CD4-positive, alpha-beta T cell treated with Interleukin-10 for 1 hour (primary cell): Measurements from ENCODE around the gene ZNF770.
A peak's percentile ranks its signal among the peaks of the same experiment; 100 is the strongest.

Experiments used
- DNase-seq: peaks from one replicate; pipeline ENCODE4 v3.0.0-alpha.2; 2020

The ZNF770 gene, protein sequence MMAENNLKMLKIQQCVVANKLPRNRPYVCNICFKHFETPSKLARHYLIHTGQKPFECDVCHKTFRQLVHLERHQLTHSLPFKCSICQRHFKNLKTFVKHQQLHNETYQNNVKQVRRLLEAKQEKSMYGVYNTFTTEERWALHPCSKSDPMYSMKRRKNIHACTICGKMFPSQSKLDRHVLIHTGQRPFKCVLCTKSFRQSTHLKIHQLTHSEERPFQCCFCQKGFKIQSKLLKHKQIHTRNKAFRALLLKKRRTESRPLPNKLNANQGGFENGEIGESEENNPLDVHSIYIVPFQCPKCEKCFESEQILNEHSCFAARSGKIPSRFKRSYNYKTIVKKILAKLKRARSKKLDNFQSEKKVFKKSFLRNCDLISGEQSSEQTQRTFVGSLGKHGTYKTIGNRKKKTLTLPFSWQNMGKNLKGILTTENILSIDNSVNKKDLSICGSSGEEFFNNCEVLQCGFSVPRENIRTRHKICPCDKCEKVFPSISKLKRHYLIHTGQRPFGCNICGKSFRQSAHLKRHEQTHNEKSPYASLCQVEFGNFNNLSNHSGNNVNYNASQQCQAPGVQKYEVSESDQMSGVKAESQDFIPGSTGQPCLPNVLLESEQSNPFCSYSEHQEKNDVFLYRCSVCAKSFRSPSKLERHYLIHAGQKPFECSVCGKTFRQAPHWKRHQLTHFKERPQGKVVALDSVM

DNA sequence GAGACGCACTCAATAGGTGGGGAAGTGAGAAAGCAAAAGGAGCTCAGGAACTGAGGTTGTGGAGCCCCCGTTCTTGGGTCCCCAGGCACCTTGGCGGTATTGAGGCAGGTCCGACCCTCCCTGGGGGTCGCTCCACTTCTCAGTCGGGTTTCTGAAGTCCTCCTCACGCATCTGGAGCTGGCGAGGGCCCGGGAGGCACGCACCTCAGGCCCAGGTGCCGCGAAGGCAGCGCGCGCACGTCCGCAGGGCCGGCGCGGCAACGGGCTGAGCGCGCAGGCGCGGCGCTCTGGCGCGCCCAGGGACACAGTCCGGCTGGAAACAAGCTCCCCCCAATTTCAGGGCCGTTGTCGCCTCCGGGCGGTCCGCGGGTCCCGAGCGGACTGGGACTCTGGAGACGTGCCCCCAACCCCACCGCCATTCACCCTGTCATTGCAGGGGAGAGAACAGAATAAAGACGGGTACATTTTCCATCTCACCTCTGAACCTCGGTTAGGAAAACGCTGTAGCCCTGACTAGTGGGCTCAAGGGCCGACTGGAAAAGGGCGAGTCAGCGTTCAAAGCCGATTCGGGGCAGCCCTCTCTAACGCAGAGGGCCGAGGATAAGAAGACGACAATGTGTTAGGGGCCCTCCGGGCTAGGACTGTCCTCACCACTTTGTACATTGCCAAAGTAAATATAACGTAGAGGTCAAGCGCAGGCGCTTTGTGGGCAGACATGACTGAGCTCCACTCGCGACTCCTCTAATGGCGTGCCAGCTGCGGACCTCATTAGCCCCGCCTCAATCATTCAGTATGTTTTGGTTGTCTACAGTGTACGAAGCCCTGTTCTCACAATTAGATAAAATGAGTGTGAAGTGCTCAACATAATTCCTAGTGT, at the start of gene ZNF770:
Gene ZNF770, minus strand, starts transcription at position 261 of the 876 bp plus-strand sequence. CDS start 4,853 bp downstream, outside the sequence.
- peak; percentile 89 for DNase-seq

DNA sequence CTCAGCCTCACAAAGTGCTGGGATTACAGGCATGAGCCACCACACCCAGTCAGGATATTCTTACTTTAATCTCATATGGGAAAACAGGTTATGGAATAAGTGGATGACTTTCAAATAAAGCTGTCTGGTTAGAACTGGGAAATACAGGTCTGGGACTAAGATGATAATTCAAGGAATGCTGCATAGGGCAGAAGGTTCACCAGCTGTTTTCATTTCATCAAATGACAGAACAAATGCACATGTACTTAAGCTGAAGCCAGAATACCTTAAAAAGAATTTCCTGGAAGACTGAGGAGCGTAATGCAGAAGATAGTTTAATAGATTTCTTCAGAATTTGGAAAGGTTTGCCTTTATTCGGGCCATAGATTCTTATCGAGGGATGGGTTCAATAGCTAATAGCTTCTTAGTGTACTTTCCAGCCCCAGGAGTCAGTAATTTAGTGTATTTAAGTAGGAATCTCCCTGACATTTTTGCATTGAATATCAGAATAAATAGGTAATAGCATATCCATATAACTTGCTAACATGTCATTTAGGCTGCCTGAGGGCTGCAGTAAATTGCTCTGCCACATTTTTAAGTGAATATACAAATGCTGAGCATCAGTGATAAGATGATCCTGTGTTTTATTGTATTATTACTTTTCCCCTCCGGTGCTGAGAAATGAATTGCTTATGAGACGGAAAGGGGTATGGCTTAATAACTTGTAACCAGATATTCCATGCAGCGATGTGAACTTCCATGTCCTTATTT, 40.3 kb upstream of the ZNF770 start:
- DNase-seq = no peak

DNA sequence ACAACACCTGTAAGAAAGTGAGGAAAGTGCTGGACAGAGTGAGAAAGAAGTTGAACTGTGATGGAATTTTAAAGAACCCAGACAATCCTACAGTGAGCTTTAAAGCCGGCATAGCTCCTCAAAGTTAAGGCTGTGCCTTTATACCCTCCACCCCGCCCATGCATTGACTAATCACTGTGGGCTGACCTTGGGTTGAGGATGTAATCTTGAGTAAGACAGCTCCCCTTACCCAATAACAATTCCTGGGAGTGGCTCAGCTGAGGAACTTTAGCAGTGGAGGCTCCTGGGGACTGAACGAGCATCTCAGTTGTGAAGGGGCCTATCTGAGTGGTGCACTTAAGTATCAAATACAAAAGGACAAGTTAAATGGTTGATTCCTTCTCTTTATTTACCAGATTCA, 35.7 kb upstream of the ZNF770 start:
- DNase-seq = no peak

DNA sequence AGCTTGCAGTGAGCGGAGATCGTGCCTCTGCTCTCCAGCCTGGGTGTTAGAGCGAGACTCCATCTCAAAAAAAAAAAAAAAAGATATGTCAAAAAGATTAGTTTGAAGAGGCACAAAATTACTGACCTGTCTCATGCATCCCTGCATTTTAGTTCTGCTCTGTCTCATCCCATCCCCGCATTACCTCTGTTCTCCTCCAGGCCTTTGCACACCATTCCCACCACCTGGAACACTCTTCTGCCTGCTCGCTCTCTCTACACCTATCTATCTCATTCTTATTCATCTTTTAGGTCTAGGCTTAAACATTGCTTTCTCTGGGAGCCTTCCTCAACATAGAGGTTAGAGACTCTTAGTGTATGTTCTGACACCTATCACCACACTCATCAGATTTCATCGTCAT, 32.9 kb upstream of the ZNF770 start:
- DNase-seq = no peak

DNA sequence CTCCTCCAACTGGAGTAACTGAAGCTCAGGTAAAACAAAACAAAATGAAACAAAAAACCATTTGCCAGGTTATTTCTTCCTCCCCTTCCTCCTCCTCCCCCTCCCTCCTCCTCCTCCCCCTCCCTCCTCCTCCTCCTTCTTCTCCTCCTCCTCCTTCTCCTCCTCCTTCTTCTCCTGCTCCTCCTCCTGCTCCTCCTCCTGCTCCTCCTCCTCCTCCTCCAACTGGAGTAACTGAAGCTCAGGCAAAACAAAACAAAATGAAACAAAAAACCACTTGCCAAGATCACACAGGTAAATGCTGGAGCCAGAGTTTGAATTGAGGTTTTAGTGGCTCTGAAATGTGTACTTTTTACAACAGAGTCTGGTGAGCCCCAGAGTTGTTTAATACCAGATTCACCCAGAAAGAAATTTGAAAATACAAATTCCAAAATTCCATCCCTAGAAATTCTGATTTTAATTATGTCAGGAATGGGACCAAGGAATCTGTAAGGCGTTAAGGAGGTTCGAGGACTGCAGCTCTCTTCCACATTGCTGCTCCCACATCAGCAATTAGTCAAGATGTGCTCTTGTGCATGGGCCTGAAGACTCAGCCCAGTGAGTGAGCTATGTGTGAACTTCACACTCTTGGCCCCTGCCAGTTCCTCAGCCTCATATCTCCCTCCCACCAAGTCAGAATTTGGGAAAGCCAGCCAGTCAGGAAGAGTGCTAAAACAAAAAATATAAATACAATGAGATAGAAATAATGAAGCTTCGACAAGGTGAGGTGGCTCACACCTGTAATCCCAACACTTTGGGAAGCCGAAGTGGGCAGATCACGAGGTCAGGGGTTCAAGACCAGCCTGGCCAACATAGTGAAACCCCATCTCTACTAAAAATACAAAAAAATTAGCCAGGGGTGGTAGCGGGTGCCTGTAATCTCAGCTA, 31.6 kb upstream of the ZNF770 start:
- DNase-seq = no peak

DNA sequence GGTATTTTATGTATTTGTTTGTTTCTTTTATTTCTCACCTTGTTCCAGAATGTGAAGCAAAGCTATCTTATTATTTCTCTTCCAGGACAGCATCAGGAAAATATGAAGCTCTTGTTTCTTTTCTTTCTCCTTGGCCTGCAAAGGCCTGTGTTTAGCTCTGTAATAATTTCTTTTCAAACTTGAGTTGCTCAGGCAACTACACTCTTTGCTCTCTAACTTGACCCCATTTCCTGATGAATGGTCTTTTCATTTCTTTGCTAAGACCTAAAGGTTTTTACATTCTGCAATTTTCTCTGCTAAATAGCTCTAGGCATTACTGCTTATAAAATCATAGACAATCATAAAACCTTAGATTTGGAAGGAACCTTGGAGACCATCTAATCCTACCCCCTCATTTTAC, 26.2 kb upstream of the ZNF770 start:
- DNase-seq = no peak

DNA sequence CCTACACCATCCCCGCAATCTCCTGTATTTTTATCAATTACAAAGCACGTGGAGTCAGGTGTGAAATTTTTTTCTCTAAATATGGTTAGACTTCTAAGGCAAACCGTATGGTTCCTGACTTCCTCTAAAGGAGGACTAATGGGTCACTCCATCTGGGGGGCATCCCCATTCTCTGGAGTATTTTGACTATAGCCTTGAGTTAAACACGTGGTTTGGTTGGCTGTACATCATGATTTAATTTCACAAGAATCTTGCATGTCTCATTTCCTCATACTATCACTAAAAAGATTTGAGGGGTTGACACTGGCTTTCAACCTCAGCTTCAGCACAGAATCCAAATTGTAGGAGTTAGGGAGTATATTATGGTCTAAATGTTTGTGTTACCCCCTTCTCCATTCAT, 25.3 kb upstream of the ZNF770 start:
- DNase-seq = no peak

DNA sequence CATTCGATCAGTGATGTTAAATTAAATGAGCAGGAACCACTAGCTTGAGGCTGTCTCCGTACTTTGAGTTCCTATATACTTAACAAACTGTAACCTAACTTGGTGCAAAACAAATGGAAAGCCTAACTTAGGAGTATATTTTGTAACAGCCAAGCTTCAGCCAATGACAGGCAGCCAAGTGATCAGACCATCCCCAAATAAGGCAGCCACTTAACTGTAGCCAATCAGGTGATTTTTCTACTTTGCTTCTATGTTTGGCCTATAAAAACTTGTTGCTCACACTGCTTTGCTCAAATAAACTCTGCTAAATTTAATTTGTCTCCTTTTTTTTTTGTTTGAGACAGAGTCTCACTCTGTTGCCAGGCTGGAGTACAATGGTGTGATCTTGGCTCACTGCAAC, 19.3 kb upstream of the ZNF770 start:
- DNase-seq = no peak

DNA sequence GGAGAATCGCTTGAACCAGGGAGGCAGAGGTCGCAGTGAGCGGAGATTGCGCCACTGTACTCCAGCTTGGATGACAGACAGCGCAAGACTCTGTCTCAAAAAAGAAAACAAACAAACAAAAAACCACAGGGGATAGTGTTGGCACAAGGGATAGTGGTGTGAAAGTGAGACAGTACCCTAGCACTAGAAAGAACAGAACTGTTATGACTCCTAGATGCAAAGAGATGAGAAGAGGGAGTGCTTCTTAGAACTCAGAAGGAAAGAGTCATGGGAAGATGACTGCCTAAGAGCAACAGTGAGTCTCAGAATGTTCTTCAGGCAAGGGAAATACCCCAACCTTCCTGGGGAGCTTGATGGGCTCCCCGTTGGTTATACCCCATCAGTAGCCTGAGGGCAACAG, 17.8 kb upstream of the ZNF770 start:
- DNase-seq = no peak

DNA sequence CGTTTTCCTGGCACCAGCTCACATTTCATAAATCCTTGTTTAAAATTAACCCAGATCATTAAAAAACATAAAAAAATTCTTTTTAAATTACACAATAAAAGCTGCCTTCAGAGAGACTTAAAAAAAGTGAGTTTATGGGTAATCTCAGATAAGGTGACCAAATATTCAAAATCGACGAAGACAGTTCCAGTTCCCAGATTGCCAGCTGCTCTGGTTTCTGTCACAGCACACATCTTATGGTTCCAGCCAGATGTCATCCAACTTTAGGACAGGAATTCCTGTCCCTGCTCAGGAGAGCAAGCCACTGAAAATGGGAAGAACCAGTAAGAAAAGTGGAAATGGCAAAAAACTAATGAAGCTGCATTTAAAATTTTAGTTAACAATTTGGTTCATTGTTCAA, 15.8 kb upstream of the ZNF770 start:
- DNase-seq = no peak

DNA sequence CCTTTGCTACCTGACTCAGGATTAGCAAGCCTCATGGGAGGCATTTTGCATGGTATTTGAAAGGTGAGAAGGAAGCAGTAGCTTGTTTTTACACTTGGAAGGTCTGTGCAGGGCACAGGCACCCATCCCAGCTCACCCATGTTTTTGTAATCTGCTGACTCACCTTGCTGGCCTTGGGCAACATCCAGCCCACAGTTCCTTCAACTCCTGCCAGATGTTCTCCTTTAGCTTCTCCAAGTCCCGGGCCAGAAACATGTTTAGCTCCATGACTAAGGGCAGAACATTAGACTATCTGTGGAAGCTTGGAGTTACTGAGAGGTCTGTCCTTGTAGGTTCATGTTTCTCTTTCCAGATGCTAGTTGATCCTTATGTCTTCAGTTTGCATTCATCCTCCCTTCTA, 12.4 kb upstream of the ZNF770 start:
- no peak for DNase-seq

DNA sequence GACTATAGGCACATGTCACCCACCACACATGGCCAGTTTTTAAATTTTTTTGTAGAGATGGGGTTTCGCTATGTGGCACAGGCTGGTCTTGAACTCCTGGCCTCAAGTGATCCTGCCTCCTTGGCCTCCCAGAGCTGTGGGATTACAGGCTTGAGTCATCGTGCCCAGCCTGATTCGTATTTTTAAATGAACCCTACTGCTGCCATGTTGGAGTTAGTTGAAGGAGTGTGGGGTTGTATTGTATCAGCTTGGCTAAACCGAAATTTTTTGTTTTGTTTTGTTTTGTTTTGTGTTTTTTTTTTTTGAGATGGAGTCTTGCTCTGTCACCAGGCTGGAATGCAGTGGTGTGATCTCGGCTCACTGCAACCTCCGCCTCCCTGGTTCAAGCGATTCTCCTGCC, 11.8 kb upstream of the ZNF770 start:
- no peak for DNase-seq

DNA sequence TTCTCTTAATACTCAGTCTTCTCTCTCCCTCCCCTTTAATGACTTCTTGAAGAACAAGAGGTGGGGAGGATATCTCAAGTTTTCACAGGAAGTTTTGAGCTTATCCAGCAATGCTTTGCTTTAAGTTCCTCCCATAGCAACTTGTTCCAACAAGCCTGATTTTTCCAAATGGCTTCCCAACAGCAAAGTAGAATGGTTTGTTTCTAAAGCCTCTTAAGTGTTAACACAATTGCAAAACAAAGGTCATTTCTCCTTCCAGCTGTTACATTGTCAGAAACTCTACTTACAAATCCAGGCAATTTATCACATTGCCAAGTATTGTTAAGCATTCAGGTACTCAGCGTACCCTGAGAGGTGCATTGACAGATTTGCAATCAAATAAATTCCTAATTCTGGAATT, 6.8 kb upstream of the ZNF770 start:
- DNase-seq = no peak

DNA sequence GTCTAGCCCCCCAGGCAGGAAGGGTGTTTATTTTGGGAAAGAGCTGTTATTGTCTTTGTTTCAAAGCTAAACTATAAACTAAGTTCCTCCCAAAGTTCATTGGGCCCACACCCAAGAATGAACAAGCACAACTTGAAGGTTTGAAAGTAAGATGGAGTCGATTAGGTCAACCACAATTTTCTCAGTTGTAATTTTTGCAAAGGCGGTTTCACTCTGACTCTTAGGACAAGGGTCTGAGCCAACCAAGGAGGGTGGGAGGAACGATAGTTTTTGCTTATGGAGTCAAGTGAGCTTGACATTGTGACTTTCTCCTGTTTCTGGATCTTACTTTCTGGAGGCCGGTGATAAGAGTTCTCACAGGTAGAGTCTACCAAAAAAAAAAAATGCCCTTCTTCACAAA, 5.8 kb upstream of the ZNF770 start:
- DNase-seq = no peak

DNA sequence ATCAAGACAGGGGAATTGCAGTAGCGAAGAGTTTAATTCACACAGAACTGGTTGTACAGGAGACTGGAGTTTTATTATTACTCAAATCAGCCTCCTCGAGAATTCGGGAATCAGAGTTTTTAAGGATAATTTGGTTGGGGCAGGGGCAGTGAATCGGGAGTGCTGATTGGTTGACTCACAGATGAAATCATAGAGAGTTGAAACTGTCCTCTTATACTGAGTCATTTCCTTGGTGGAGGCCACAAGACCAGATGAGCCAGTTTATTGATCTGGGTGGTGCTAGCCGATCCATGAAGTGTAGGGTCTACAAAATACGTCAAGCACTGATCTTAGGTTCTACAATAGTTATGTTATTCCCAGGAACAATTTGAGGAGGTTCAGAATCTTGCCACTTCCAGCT, 5.3 kb upstream of the ZNF770 start:
- no peak for DNase-seq

DNA sequence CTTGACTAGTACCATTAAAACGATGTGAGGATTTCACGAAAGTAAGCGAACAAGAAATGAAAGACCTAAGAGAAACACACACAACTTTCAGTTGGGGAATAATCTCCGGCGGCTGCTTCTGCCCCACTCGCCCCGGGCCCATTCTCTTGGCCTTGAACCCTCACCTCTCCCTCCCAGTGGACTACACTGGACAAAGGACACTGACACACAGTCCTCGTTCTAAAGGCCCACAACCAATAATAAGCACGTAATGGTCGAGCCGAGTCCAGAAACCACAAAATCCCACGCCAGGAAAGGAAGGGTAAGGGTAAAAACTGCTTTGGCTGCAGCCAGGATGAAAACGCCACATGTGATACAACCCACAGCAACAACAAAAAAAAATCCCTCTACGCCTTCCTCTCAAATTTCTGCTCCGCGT, 469 bp downstream of the ZNF770 start:
- no peak for DNase-seq

DNA sequence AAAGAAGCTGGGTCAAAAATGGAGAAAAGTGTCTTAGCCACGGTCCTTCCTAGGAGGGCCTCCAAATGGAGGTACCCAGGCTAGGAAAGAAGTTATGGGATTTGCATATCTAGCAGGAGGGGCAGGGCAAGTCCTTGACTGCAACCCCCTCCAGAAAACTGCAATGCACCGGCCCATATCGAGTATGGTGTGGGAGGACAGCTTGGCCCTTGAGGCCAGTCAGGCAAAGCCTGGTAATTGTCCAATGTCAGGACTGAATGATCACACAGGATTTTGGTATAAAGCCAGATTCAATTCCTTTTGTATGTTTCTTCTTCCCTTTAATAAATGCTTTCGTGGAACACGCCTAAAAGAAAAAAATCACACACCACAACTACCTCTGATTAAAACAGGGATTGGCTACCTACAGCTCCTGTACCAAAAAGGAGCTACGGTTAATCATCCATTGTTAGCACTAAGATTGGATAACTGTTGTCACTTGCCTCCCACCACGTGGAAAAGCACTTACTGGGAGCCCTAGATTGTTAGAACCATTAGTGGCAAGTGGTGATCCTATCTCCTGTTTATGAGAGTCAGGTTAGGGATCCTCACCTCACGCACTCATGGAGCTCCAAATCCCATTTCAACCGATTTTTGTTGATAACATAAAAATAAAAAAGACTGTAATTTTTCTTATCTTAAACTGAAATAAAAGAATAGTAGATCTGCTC, 1.2 kb downstream of the ZNF770 start:
- DNase-seq = no peak

DNA sequence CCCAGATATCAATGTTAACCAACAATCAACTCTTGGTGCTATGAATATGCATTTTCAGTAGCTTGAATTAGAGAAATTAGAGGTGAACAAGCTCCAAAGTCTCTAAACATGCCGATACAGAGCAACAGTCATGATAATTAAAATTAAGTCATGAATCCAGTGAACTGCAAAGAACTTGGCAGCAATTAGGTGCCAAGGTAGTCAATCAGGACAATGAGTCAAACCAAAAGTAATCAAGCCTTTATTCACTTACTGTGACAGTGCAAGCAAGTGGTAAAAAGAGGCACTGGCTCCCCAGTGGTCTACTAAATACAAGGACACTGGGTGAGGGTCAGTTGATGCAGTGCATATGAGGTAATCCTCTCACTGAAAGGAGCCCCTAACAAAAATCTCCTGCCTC, 1.8 kb downstream of the ZNF770 start:
- no peak for DNase-seq

DNA sequence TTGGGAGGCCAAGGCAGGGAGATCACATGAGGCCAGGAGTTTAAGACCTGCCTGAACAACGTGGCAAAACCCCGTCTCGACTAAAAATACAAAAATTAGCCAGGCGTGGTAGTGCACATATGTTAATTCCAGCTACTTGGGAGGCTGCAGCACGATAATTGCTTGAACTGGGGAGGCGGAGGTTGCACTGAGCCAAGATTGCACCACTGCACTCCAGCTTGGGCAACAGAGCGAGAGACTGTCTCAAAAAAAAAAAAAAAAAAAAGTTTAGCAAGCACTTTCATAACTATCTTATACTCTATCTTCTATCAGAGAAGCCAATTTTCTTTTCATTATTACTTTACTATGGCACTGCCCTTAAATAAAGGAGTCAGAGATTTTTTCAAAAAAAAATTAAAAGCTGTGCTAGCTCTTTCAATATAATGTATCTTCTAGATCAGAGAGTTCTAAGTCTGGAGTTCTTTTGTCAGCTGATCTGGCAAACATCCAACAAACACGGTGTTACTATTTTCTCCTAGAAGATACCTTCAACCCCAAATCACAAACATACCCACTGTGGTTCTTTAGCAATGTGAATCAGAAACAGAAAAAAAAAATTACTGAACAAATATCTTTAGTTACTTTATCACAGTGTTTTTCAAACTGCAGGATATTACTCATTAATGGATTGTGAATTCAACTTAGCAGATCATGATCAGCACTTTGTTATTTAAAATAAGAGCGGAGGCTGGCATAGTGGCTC, 3.0 kb downstream of the ZNF770 start:
- DNase-seq = no peak

DNA sequence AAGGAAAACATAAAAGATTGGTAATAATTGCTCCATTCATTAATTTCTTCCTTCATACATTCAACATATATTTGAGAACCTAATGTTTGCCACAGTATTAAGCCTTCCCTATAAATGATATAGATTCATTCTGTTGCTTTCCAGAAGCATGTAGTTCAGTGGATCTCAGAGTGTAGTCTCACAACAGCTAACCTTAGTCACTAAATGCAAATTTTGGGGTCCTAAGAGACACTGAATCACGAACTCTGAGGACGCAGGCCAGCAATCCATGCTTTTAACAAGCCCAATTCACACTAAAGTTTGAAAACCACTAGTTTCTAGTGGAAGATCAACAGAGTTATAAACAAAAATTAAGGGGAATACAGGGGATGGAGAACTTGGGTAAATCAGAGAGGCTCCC, 11.3 kb downstream of the ZNF770 start:
- DNase-seq = no peak
